Astrocyte of the spinal cord (primary cell): ENCODE measurements around the gene SMCO4.
"Not testable (repeated sequence)": the region's sequence is repeated elsewhere in the genome, so short reads cannot be mapped to it uniquely, and the experiment has no call there.

ENCODE experiments used
- DNase-seq: peaks from one replicate; pipeline ENCODE4 v3.0.0; 2011; ENCODE audit warnings: low read depth, low spot score
- H3K4me3 ChIP-seq: 2 replicates; pipeline ENCODE4 v1.5.1; 2011; ENCODE audit warnings: low read depth, mild to moderate bottlenecking, low read length, moderate library complexity
- in situ Hi-C: cut with HindIII; loops from 2 replicates; pipeline ENCODE4 v1.10.0; 2017; ENCODE audit warnings: low sequenced_read_pairs
- TF ChIP-seq, protein P1 (sequence below): IDR thresholded peaks from 2 replicates; pipeline ENCODE4 v1.5.1; 2012; ENCODE audit warnings: low read depth, mild to moderate bottlenecking, low read length, inconsistent platforms

Gene SMCO4

DNA sequence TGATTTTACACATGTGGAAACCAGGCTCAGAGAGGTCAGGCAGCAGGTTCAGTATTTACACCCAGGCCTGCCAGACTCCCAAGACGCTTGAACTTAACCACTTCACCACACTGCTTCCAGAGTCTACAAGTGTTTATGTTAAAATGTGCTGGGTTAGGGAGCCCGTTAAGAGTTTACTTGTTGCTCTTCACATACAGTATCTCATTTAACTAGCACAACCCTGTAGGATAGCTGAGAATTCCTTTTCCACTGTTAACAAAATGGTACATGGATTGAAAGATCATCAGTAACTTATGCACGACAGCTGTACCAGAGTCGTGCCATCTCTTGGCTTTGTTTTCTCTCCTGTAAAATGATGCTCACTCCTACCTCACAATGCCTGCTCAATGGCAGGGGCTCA is 2.9 kb downstream of the SMCO4 start:
- no peak overlapping the region for H3K4me3 ChIP-seq
- DNase-seq = no peak
- in situ Hi-C loops = no loop called here
- TF ChIP-seq, protein P1, sequence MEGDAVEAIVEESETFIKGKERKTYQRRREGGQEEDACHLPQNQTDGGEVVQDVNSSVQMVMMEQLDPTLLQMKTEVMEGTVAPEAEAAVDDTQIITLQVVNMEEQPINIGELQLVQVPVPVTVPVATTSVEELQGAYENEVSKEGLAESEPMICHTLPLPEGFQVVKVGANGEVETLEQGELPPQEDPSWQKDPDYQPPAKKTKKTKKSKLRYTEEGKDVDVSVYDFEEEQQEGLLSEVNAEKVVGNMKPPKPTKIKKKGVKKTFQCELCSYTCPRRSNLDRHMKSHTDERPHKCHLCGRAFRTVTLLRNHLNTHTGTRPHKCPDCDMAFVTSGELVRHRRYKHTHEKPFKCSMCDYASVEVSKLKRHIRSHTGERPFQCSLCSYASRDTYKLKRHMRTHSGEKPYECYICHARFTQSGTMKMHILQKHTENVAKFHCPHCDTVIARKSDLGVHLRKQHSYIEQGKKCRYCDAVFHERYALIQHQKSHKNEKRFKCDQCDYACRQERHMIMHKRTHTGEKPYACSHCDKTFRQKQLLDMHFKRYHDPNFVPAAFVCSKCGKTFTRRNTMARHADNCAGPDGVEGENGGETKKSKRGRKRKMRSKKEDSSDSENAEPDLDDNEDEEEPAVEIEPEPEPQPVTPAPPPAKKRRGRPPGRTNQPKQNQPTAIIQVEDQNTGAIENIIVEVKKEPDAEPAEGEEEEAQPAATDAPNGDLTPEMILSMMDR = no peak

DNA sequence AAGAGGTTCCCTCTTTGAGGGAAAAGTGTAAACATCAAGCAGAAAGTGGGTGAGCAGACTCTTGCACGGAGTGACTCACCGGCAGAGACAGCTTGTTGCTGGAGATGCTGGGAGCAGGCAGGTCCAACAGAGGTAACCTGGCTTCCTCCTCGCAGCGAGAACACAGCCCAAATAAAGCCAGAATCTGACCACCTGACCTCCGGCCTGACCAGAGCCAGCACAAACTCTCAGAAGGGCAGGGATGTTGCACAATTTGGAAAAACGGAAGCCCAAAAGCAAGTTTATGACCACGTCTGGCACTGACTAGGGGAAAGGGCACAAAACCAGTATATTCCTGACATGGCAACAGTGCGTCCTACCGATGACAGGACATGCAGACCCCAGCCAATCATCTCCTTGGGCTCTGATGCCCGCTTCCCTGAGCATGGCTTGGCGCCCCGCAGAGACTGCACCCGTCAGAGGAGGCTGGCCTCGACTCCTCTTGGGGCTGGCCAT is 5.4 kb downstream of the SMCO4 start:
- DNase-seq = no peak
- in situ Hi-C loops = no loop called here
- no peak overlapping the region for H3K4me3 ChIP-seq
- TF ChIP-seq, protein P1 = no peak

DNA sequence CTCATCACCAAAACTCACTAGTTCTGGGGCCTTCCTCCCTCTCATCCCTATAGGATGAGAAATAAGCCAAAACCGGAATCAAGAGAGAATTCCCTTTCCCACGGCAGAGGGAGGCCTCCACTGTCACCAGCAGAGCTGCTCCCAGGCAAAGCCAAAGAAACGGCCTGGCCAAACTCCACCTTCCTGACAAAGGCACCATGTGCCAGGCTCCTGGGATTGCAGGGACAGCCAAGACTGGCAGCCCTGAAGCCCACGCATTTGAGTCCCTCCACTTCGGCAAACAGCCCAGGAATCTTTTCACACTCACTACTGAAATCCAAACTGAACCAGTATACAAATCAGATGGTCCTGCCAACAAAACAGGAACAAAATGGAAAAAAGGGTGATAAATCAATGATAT is 6.1 kb downstream of the SMCO4 start:
- H3K4me3 ChIP-seq = no peak overlapping the region
- TF ChIP-seq, protein P1 = no peak
- in situ Hi-C loops = no loop called here
- no peak for DNase-seq

DNA sequence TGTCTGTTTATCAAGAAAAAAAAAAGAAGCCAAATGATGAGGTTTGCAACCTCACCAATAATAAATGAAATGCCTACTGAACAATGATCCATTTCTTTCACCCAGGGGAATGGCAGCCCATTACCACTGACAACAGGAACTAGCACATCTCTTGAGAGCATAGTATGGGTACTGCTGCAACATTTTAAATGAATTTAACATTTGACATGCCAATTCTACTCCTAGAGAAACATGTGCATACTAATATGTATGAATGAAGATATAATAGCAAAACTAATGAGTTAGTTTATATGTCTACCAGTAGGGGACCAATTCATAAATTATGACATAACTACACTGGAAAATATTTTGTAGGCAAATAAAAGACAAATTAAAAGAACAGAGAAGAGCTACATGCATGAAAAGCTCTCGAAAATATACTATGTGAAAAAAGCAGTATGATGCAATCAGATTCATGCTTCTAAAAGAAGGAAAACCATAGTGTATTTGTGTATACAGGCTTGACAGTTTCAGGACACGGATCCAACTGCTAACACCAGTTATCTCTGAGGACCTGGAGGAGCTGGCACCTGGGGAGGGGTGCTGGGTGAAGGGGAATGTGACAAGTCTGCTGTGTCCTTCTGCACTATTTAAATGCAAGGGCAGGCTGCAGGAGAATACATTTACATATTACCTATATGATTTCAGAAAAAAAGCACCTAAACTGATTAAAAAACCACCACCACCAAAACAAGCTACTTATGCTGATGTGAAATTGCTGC is 6.9 kb downstream of the SMCO4 start:
- in situ Hi-C loops = no loop called here
- no peak for DNase-seq
- TF ChIP-seq, protein P1 = no peak
- H3K4me3 ChIP-seq = no peak overlapping the region

DNA sequence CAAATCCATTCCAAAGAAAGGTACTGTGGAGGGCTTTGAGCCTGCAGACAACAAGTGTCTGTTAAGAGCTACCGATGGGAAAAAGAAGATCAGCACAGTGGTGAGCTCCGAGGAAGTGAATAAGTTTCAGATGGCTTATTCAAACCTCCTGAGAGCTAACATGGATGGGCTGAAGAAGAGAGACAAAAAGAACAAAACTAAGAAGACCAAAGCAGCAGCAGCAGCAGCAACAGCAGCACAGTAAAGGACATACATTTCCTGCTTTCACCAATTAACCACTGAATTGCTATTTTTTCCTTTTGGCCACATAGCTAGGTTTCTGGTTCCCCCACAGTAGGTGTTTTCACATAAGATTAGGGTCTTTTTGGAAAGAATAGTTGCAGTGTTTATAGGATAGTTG is 7.6 kb downstream of the SMCO4 start:
- H3K4me3 ChIP-seq, DNase-seq, in situ Hi-C loops: not testable (repeated sequence)

DNA sequence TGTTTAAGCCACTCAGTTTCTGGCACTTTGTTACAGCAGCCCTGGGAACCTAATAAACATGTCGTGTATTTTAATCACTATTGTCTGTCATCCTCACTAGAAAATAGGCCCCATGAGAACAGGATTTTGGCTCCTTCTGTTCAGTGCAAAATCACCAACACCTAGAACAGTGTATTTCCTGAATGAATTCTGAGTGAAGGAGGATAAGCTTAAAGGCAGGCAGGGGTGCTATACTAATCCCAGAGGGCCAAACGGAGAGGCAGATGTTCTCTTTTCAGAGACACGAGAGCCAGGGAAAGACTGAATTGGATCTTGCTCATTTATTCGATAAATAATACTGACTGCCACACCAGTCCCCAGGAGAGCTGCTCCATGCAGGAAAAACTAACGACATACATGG is 10.4 kb downstream of the SMCO4 start:
- no peak for DNase-seq
- in situ Hi-C loops = no loop called here
- H3K4me3 ChIP-seq = no peak overlapping the region
- TF ChIP-seq, protein P1 = no peak

DNA sequence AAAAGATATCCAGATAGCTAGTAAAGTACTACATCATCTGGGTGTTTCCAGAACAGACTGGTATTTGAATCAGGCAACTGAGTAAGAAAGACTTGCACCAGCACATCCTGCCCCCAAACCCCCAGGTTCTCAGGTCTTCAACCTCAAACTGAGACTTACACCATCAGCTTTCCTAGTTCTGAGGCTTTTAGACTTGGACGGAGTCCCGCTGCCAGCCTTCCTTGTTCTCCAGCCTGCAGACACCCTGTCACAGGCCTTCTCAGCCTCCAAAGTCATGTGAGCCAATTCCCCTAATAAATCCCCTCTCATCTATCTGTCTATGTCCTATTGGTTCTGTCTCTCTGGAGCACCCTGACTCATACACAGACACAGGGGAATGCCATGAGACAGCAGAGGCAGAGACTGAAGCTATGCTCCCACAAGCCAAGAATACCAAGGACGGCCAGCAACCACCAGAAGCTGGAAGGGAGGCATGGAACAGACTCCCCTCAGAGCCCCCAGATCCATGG is 10.9 kb downstream of the SMCO4 start:
- in situ Hi-C loops = no loop called here
- no peak overlapping the region for H3K4me3 ChIP-seq
- no peak for DNase-seq
- TF ChIP-seq, protein P1 = no peak
